Lower lobe of right lung (tissue), 2 donors: ENCODE measurements around the gene NAPB. TPM values are rescaled to one million over a fixed set of nuclear protein-coding genes. Genes with fewer than 3 reads are reported as not detected.

Experiments used
- ATAC-seq, 2 donors: fragments of 200-7000 bp; cut with Tn5 transposase; one replicate each; pipeline ENCODE4 v1.9.1; 2020 to 2022; ENCODE audit warnings: mild to moderate bottlenecking in 2 of 2, moderate library complexity in 2 of 2
- DNase-seq: peaks from one replicate; pipeline ENCODE4 v3.0.0-alpha.2; 2020
- H3K27ac ChIP-seq: fragments of 200-600 bp; one replicate; pipeline ENCODE4 v1.8.0; 2022
- H3K27me3 ChIP-seq: fragments of 200-600 bp; one replicate; pipeline ENCODE4 v1.8.0; 2022; ENCODE audit warnings: low read depth
- H3K36me3 ChIP-seq: fragments of 200-600 bp; one replicate; pipeline ENCODE4 v1.8.0; 2022; ENCODE audit warnings: mild to moderate bottlenecking
- H3K4me1 ChIP-seq: fragments of 200-600 bp; one replicate; pipeline ENCODE4 v1.8.0; 2022
- H3K4me3 ChIP-seq: fragments of 200-600 bp; one replicate; pipeline ENCODE4 v1.8.0; 2022; ENCODE audit warnings: mild to moderate bottlenecking
- H3K9me3 ChIP-seq: fragments of 200-600 bp; one replicate; pipeline ENCODE4 v1.8.0; 2022
- intact Hi-C: fragments of 100-400 bp; cut with DNase I; formaldehyde crosslinking; loops from one replicate; pipeline ENCODE4 v1.11.0; 2022
- total RNA-seq: library from RNA; stranded (reverse); fragmentation: NEBNext Ultra II Directional; extraction: Animal tissue kit (Norgen Biotek cat#: 25700); gene quantifications from one replicate; pipeline ENCODE4 v1.2.1, GENCODE V29; 2021
- TF ChIP-seq, protein P1 (sequence below): fragments of 200-600 bp; IDR thresholded peaks from one replicate; pipeline ENCODE4 v1.8.0; 2022; ENCODE audit warnings: antibody characterized with exemption, mild to moderate bottlenecking
- donor health status: DM: no; HTN: yes; CAD: no; lungs with severe emphysema.

The NAPB gene
- total RNA-seq, 1 donor from 2014 or later = 11.0 TPM

DNA sequence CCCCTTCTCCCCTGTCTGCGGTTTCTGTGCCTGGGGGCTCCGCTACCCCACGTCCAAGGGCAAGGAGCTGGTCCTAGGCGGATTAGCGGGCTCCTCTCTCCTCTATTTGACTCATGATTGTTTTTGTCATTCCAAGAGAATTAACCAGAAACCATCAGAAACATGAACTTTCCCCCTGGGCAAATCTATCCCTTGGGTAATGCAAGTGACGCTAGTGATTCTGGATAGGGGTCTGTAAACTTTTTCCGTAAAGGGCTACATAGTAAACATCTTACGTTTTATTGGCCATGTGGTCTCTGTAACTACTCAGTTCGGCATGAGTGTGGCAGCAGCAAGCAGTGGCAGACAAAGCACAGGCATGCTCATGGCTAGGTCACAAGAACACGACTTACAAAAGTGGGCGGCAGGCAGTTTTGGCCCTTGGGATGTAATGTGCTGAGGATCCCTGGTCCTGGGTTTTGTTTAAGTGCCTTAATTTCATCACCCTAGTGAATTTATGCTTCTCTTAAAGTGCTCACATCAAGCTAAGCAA, 30.7 kb upstream of the NAPB start:
- no peak for DNase-seq
- ATAC-seq = no peak
- Histone ChIP-seq H3K4me3 (no peak overlapping the region), H3K27me3 (peaks cover 6% of the 10 kb centered on the region), H3K27ac (no peak overlapping the region), H3K9me3 (no peaks in the 10 kb centered on the region), H3K4me1 (no peaks in the 10 kb centered on the region), H3K36me3 (no peaks in the 10 kb centered on the region)
- TF ChIP-seq, protein P1, sequence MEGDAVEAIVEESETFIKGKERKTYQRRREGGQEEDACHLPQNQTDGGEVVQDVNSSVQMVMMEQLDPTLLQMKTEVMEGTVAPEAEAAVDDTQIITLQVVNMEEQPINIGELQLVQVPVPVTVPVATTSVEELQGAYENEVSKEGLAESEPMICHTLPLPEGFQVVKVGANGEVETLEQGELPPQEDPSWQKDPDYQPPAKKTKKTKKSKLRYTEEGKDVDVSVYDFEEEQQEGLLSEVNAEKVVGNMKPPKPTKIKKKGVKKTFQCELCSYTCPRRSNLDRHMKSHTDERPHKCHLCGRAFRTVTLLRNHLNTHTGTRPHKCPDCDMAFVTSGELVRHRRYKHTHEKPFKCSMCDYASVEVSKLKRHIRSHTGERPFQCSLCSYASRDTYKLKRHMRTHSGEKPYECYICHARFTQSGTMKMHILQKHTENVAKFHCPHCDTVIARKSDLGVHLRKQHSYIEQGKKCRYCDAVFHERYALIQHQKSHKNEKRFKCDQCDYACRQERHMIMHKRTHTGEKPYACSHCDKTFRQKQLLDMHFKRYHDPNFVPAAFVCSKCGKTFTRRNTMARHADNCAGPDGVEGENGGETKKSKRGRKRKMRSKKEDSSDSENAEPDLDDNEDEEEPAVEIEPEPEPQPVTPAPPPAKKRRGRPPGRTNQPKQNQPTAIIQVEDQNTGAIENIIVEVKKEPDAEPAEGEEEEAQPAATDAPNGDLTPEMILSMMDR = no peak
- intact Hi-C loops = no loop called here

- Histone ChIP-seq H3K4me1 (no peaks in the 10 kb centered on the region), H3K27ac (no peak overlapping the region), H3K27me3 (peaks cover 6% of the 10 kb centered on the region), H3K36me3 (no peaks in the 10 kb centered on the region), H3K4me3 (no peak overlapping the region), H3K9me3 (no peaks in the 10 kb centered on the region)
- no peak for ATAC-seq
- intact Hi-C loops = no loop called here
- DNase-seq = no peak
- TF ChIP-seq, protein P1 = no peak
Observed at GRCh38 chr20:23450877-23451276, 29.6 kb upstream of the NAPB start.

DNA sequence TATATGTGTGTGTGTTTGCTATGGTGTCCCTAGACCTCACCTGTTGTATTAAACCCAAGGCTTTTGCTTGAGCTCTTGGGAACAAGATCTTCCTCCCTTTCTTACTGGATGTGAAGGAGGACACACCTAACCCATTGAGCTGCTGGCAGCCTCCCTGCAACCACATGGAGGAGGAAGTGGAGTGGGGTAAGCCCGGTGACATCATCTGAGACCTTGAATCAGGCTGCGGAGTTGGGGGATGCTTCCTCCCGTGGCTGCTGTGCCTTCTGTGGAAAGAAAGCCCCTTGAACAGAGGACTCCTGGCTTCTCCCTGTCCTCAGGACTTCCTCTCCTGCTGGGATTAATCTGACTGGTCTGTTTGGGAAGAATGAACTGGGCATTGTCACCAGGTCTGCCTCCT, 28.1 kb upstream of the NAPB start:
- H3K36me3 ChIP-seq = no peaks in the 10 kb centered on the region

GRCh38 chr20:23448167-23448566, 26.9 kb upstream of the NAPB start:
- Histone ChIP-seq H3K4me1 (no peaks in the 10 kb centered on the region), H3K27me3 (no peaks in the 10 kb centered on the region), H3K27ac (no peak overlapping the region), H3K4me3 (no peak overlapping the region), H3K36me3 (no peaks in the 10 kb centered on the region), H3K9me3 (no peaks in the 10 kb centered on the region)
- intact Hi-C loops = no loop called here
- TF ChIP-seq, protein P1 = no peak
- DNase-seq = no peak
- ATAC-seq = no peak

More for the DNA sequence above, 28.1 kb upstream of the NAPB start:
- Histone ChIP-seq H3K4me1 (no peaks in the 10 kb centered on the region), H3K27me3 (peaks cover 6% of the 10 kb centered on the region), H3K9me3 (no peaks in the 10 kb centered on the region), H3K27ac (no peak overlapping the region), H3K4me3 (no peak overlapping the region)
- TF ChIP-seq, protein P1 = no peak
- intact Hi-C loops = no loop called here
- DNase-seq = no peak
- peak in 1 of 2 donors; percentile 34 for ATAC-seq

- no peaks in the 10 kb centered on the region for H3K36me3 ChIP-seq
- no peaks in the 10 kb centered on the region for H3K9me3 ChIP-seq
- TF ChIP-seq, protein P1 = peak; percentile 48
- DNase-seq = no peak
- intact Hi-C loops = no loop called here
- no peaks in the 10 kb centered on the region for H3K4me1 ChIP-seq
- no peak overlapping the region for H3K27ac ChIP-seq
- no peak overlapping the region for H3K4me3 ChIP-seq
- no peaks in the 10 kb centered on the region for H3K27me3 ChIP-seq
- ATAC-seq = peak in 1 of 2 donors; percentile 61
Observed at GRCh38 chr20:23446505-23446904, 25.2 kb upstream of the NAPB start.
